ENCODE measurements around the gene SLC11A2. TPM values are rescaled to one million over a fixed set of nuclear protein-coding genes. Genes with fewer than 3 reads are reported as not detected.
A peak's percentile ranks its signal among the peaks of the same experiment; 100 is the strongest.

Gene SLC11A2
- total RNA-seq, 1 donor from 2014 or later = 40.0 TPM

DNA sequence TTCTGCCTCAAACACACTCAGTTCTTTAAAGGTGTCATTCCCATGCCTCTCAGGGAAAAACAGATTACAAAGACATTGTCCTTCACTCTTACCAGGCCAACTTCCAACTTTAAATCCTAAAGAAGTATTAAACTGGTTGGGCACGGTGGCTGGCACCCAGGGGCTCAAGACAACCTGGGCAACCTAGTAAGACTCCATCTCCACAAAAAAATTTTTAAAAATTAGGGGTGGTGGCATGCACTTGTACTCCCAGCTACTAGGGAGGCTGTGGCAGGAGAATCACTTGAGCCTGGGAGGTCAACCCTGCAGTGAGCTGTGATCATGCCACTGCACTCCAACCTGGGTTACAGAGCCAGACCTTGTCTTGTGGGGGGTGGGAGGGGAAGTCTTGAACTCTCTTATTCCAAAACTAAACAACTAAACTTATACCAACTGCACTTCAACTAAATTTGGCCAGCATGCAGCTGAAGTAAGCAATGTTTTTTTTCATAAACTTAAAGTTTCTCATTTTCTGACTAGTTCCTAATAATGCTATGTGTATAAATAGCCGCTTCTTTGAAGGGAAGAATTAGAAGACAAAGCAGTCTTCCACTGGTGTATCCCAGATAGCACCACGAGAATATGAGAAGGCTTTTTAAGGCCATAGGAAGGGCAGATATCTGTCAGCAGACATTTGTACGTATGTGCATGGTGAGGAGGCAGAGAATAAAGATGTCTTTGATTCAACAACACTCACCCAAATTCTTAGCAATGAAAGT, 2.4 kb downstream of the SLC11A2 start:
- DNase-seq (ENCODE audit: low read depth) (peak; percentile 9), FAIRE-seq (no peak)
- TF ChIP-seq, protein P1, sequence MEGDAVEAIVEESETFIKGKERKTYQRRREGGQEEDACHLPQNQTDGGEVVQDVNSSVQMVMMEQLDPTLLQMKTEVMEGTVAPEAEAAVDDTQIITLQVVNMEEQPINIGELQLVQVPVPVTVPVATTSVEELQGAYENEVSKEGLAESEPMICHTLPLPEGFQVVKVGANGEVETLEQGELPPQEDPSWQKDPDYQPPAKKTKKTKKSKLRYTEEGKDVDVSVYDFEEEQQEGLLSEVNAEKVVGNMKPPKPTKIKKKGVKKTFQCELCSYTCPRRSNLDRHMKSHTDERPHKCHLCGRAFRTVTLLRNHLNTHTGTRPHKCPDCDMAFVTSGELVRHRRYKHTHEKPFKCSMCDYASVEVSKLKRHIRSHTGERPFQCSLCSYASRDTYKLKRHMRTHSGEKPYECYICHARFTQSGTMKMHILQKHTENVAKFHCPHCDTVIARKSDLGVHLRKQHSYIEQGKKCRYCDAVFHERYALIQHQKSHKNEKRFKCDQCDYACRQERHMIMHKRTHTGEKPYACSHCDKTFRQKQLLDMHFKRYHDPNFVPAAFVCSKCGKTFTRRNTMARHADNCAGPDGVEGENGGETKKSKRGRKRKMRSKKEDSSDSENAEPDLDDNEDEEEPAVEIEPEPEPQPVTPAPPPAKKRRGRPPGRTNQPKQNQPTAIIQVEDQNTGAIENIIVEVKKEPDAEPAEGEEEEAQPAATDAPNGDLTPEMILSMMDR (IDR thresholded peaks at IDR 0.05; ENCODE audit: insufficient read depth, low read depth, low read length) = no peak
- no peak for TF ChIP-seq EZH2 (IDR thresholded peaks at IDR 0.05; ENCODE audit: insufficient read depth, low read length)
- Mint-ChIP-seq H3K27ac (ENCODE audit: unreplicated experiment) (peak overlapping the region; percentile 84), H3K9me3 (ENCODE audit: unreplicated experiment) (no peaks in the 10 kb centered on the region), H3K4me1 (ENCODE audit: low read depth, unreplicated experiment) (peaks cover 20% of the 10 kb centered on the region), H3K36me3 (ENCODE audit: low read depth, unreplicated experiment) (no peaks in the 10 kb centered on the region), H3K27me3 (ENCODE audit: low read depth, unreplicated experiment) (no peaks in the 10 kb centered on the region), H3K4me3 (ENCODE audit: unreplicated experiment) (peak overlapping the region; percentile 93)
- peaks cover 67% of the 10 kb centered on the region for H3K79me2 ChIP-seq (ENCODE audit: insufficient read depth, low read length)
- no peaks in the 10 kb centered on the region for H3K27me3 ChIP-seq (ENCODE audit: insufficient read depth, low read length)
- peak overlapping the region; percentile 88 for H3K9ac ChIP-seq (ENCODE audit: low read length)
- peak overlapping the region; percentile 97 for H3K4me2 ChIP-seq (ENCODE audit: low read length)
- no peaks in the 10 kb centered on the region for H3K9me3 ChIP-seq (ENCODE audit: insufficient read depth, low read depth, low read length)
- H3K4me1 ChIP-seq (ENCODE audit: insufficient read depth, low read length) = peaks cover 21% of the 10 kb centered on the region
- H2AFZ ChIP-seq (ENCODE audit: low read depth, low read length) = no peak overlapping the region
- H3K4me3 ChIP-seq (ENCODE audit: insufficient read depth, low read depth, low read length) = peak overlapping the region; percentile 76
- H4K20me1 ChIP-seq (ENCODE audit: insufficient read depth, low read length) = peaks cover 36% of the 10 kb centered on the region
- no peaks in the 10 kb centered on the region for H3K36me3 ChIP-seq (ENCODE audit: insufficient read depth, low read length)
- H3K27ac ChIP-seq (ENCODE audit: low read depth, low read length) = peak overlapping the region; percentile 86

DNA sequence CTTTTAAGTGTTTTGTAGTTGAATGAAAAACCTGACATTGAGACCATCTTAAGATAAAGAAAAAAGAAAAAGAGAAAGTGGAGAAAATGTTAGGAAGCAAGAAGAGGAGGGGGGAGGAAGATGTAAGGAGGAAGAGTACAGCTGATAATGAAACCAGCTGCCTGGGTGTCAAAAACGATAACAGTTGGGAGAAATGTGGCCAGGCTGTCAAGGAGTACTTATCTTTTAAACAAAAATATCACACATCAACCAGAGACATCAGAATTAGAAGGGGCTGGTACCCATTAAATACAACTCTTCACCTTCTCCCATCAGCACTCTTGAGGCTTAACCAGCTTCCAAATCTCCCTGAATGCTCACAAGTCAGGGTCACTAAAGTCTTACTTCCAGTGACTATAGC, 4.5 kb downstream of the SLC11A2 start:
- FAIRE-seq (no peak), DNase-seq (ENCODE audit: low read depth) (no peak)
- Mint-ChIP-seq H3K27me3 (ENCODE audit: low read depth, unreplicated experiment) (no peaks in the 10 kb centered on the region), H3K36me3 (ENCODE audit: low read depth, unreplicated experiment) (no peaks in the 10 kb centered on the region), H3K9me3 (ENCODE audit: unreplicated experiment) (no peaks in the 10 kb centered on the region), H3K4me1 (ENCODE audit: low read depth, unreplicated experiment) (peaks cover 20% of the 10 kb centered on the region), H3K4me3 (ENCODE audit: unreplicated experiment) (no peak overlapping the region), H3K27ac (ENCODE audit: unreplicated experiment) (no peak overlapping the region)
- Histone ChIP-seq H3K4me2 (ENCODE audit: low read length) (no peak overlapping the region), H3K9ac (ENCODE audit: low read length) (no peak overlapping the region), H3K27me3 (ENCODE audit: insufficient read depth, low read length) (no peaks in the 10 kb centered on the region), H3K4me1 (ENCODE audit: insufficient read depth, low read length) (peaks cover 21% of the 10 kb centered on the region), H3K27ac (ENCODE audit: low read depth, low read length) (no peak overlapping the region), H3K9me3 (ENCODE audit: insufficient read depth, low read depth, low read length) (no peaks in the 10 kb centered on the region), H4K20me1 (ENCODE audit: insufficient read depth, low read length) (peaks cover 46% of the 10 kb centered on the region), H3K36me3 (ENCODE audit: insufficient read depth, low read length) (no peaks in the 10 kb centered on the region), H3K79me2 (ENCODE audit: insufficient read depth, low read length) (peaks cover 86% of the 10 kb centered on the region), H2AFZ (ENCODE audit: low read depth, low read length) (no peak overlapping the region), H3K4me3 (ENCODE audit: insufficient read depth, low read depth, low read length) (no peak overlapping the region)
- TF ChIP-seq, protein P1 (IDR thresholded peaks at IDR 0.05; ENCODE audit: insufficient read depth, low read depth, low read length) = no peak
- no peak for TF ChIP-seq EZH2 (IDR thresholded peaks at IDR 0.05; ENCODE audit: insufficient read depth, low read length)

All from astrocyte (in vitro differentiated cells and primary cell).